H1 (cell line): ENCODE data around the gene GLCE. TPM values are rescaled to one million over a fixed set of nuclear protein-coding genes. Genes with fewer than 3 reads are reported as not detected.
A peak's percentile ranks its signal among the peaks of the same experiment; 100 is the strongest.

Source experiments
- CTCF ChIA-PET: fragments of 300-600 bp; sonication (Branson Sonifier 250); formaldehyde crosslinking; loops from one replicate; lab custom pipeline; 2021; ENCODE audit not compliant: partially characterized antibody; lab: Charles Lee
- POLR2A ChIA-PET: fragments of 300-600 bp; sonication (Branson Sonifier 250); formaldehyde crosslinking; loops from one replicate; lab custom pipeline; 2021; ENCODE audit warnings: inconsistent platforms; ENCODE audit not compliant: partially characterized antibody; lab: Charles Lee
- DNase-seq, 2 experiments: peaks; one replicate each; pipeline versions ENCODE4 v3.0.0 to v3.0.0-alpha.2; 2010 to 2022; ENCODE audit warnings: low spot score in 2 of 2, low read depth in 1 of 2, mixed read lengths in 1 of 2
- FAIRE-seq: peaks from 2 replicates; lab custom pipeline; 2011; peaks lifted over from hg19 to GRCh38; lab: Jason Lieb, UNC
- H2AFZ ChIP-seq: 2 replicates; pipeline ENCODE4 v1.8.1; 2012; ENCODE audit warnings: low read length, inconsistent platforms
- H2AK5ac ChIP-seq: 2 replicates; pipeline ENCODE4 v1.6.1; 2013; ENCODE audit warnings: low read depth, low read length
- H2BK120ac ChIP-seq: replicated peaks from 2 replicates; pipeline ENCODE3; 2013; ENCODE audit warnings: low read depth, low read length, inconsistent platforms
- H2BK12ac ChIP-seq: 2 replicates; pipeline ENCODE4 v1.6.1; 2013; ENCODE audit warnings: low read depth, low read length
- H2BK15ac ChIP-seq: 2 replicates; pipeline ENCODE4 v1.6.1; 2013; ENCODE audit warnings: low read length
- H2BK20ac ChIP-seq: 2 replicates; pipeline ENCODE4 v1.6.1; 2013; ENCODE audit warnings: low read length
- H2BK5ac ChIP-seq: 2 replicates; pipeline ENCODE4 v1.6.1; 2013; ENCODE audit warnings: low read depth, low read length
- H3K14ac ChIP-seq: 2 replicates; pipeline ENCODE4 v1.6.1; 2013; ENCODE audit warnings: inconsistent platforms; ENCODE audit not compliant: insufficient read length
- H3K18ac ChIP-seq: 2 replicates; pipeline ENCODE4 v1.6.1; 2013; ENCODE audit warnings: low read length; ENCODE audit errors: extremely low read depth
- H3K23ac ChIP-seq: 2 replicates; pipeline ENCODE4 v1.6.1; 2013; ENCODE audit warnings: inconsistent platforms; ENCODE audit not compliant: insufficient read length
- H3K23me2 ChIP-seq: 2 replicates; pipeline ENCODE4 v1.6.1; 2013; ENCODE audit warnings: low read depth, low read length
- H3K27ac ChIP-seq: 2 replicates; pipeline ENCODE4 v1.6.1; 2011; ENCODE audit warnings: low read depth, low read length, inconsistent platforms
- H3K27me3 ChIP-seq, 4 experiments: replicated peaks in 1 of 4; 1 replicate in 1 of 4; 2 replicates in 3 of 4; pipeline versions ENCODE4 v1.6.1 to v1.8.1; 2011 to 2013; ENCODE audit warnings: low read length in 3 of 4, mild to moderate bottlenecking in 3 of 4, inconsistent platforms in 2 of 4, mixed read lengths in 2 of 4, moderate library complexity in 1 of 4; ENCODE audit not compliant: control insufficient read depth in 3 of 4, insufficient read depth in 3 of 4; ENCODE audit errors: extremely low read depth in 1 of 4
- H3K36me3 ChIP-seq, 4 experiments: 2 replicates each; pipeline versions ENCODE4 v1.6.1 to v1.8.1; 2011 to 2013; ENCODE audit warnings: mild to moderate bottlenecking in 4 of 4, low read length in 3 of 4, moderate library complexity in 2 of 4, control low read depth in 1 of 4, inconsistent platforms in 1 of 4; ENCODE audit not compliant: insufficient read depth in 4 of 4, control insufficient read depth in 2 of 4
- H3K4ac ChIP-seq: replicated peaks from 2 replicates; pipeline ENCODE3; 2013; ENCODE audit warnings: low read length, low read depth, mixed read lengths, inconsistent platforms; ENCODE audit not compliant: insufficient read length
- H3K4me1 ChIP-seq, 4 experiments: replicated peaks in 1 of 4; 1 replicate in 1 of 4; 2 replicates in 3 of 4; pipeline versions ENCODE4 v1.6.1 to v1.8.1; 2011 to 2013; ENCODE audit warnings: low read length in 3 of 4, inconsistent platforms in 2 of 4, mixed read lengths in 1 of 4; ENCODE audit not compliant: insufficient read depth in 4 of 4, control insufficient read depth in 3 of 4
- H3K4me2 ChIP-seq, 2 experiments: 2 replicates each; pipeline versions ENCODE4 v1.6.1 to v1.8.1; 2011 to 2013; ENCODE audit warnings: low read depth in 2 of 2, low read length in 2 of 2, control low read depth in 1 of 2, inconsistent platforms in 1 of 2, mild to moderate bottlenecking in 1 of 2; ENCODE audit not compliant: insufficient read depth in 1 of 2
- H3K4me3 ChIP-seq, 4 experiments: fragments of 200-600, 300-600 bp in 1 of 4; sonication (generic), shearing (Covaris generic), sonication (Bioruptor Twin) in 1 of 4; 2 replicates each; pipeline versions ENCODE4 v1.5.1 to v1.8.1; 2011 to 2016; ENCODE audit warnings: low read length in 4 of 4, low read depth in 3 of 4, control low read depth in 2 of 4, inconsistent platforms in 2 of 4, mild to moderate bottlenecking in 2 of 4, mixed read lengths in 1 of 4, moderate library complexity in 1 of 4; ENCODE audit not compliant: insufficient read depth in 2 of 4; ENCODE audit errors: extremely low read depth in 1 of 4
- H3K56ac ChIP-seq: replicated peaks from 2 replicates; pipeline ENCODE3; 2013; ENCODE audit warnings: low read depth, mild to moderate bottlenecking, mixed read lengths, low read length, inconsistent platforms; ENCODE audit not compliant: insufficient read length
- H3K79me1 ChIP-seq: 2 replicates; pipeline ENCODE4 v1.6.1; 2013; ENCODE audit warnings: low read depth, low read length, control low read depth
- H3K79me2 ChIP-seq, 2 experiments: 2 replicates each; pipeline versions ENCODE4 v1.6.1 to v1.8.1; 2012 to 2013; ENCODE audit warnings: low read length in 2 of 2, mild to moderate bottlenecking in 2 of 2, inconsistent platforms in 1 of 2; ENCODE audit not compliant: insufficient read depth in 2 of 2, control insufficient read depth in 1 of 2
- H3K9ac ChIP-seq, 4 experiments: replicated peaks in 1 of 4; 1 replicate in 1 of 4; 2 replicates in 3 of 4; pipeline versions ENCODE4 v1.6.1 to v1.8.1; 2011 to 2013; ENCODE audit warnings: low read depth in 3 of 4, low read length in 3 of 4, control low read depth in 2 of 4, mild to moderate bottlenecking in 2 of 4, moderate library complexity in 2 of 4, inconsistent platforms in 1 of 4; ENCODE audit errors: extremely low read depth in 1 of 4
- H3K9me3 ChIP-seq, 2 experiments: 2 replicates each; pipeline versions ENCODE4 v1.6.1 to v1.8.1; 2012 to 2013; ENCODE audit warnings: mild to moderate bottlenecking in 2 of 2, moderate library complexity in 2 of 2, control low read depth in 1 of 2, inconsistent platforms in 1 of 2, low read depth in 1 of 2, low read length in 1 of 2, mixed read lengths in 1 of 2; ENCODE audit not compliant: insufficient read depth in 2 of 2
- H4K20me1 ChIP-seq, 2 experiments: replicated peaks in 1 of 2; 2 replicates each; pipeline versions ENCODE3 to v1.8.1; 2011 to 2013; ENCODE audit warnings: inconsistent platforms in 2 of 2, low read length in 2 of 2, mild to moderate bottlenecking in 1 of 2; ENCODE audit not compliant: insufficient read depth in 2 of 2, control insufficient read depth in 1 of 2
- H4K5ac ChIP-seq: 2 replicates; pipeline ENCODE4 v1.6.1; 2013; ENCODE audit warnings: low read length, low read depth, mixed read lengths, inconsistent platforms; ENCODE audit not compliant: insufficient read length
- H4K8ac ChIP-seq: 2 replicates; pipeline ENCODE4 v1.8.0; 2013; ENCODE audit warnings: mild to moderate bottlenecking, moderate library complexity, low read length, inconsistent platforms; ENCODE audit not compliant: insufficient read depth; ENCODE audit errors: extremely low read depth
- H4K91ac ChIP-seq: replicated peaks from 2 replicates; pipeline ENCODE3; 2013; ENCODE audit warnings: low read length, mixed read lengths, inconsistent platforms; ENCODE audit not compliant: insufficient read length
- CHD2 ChIP-seq: IDR thresholded peaks from 2 replicates; pipeline ENCODE4 v1.6.1; 2012; ENCODE audit warnings: low read length, improper control_type of control experiment
- KDM1A ChIP-seq: fragments of 200-600, 300-600 bp; sonication (generic); IDR thresholded peaks from 2 replicates; pipeline ENCODE4 v1.7.1; 2016; ENCODE audit warnings: mild to moderate bottlenecking, low read length, borderline replicate concordance
- SP1 ChIP-seq: IDR thresholded peaks from 2 replicates; pipeline ENCODE4 v1.6.1; 2011; ENCODE audit warnings: low read depth, low read length
- WGBS, 2 experiments: shearing (Covaris generic) in 1 of 2; methylation state at CpG; one replicate each; pipeline versions ENCODE4 v1.1.6 to v1.1.7; 2013 to 2015; ENCODE audit warnings: low lambda C conversion rate in 2 of 2, mixed read lengths in 2 of 2, inconsistent platforms in 1 of 2, low coverage in 1 of 2, missing lambda C conversion rate in 1 of 2; ENCODE audit not compliant: insufficient replicate concordance in 2 of 2, insufficient coverage in 1 of 2, insufficient read length in 1 of 2; ENCODE audit errors: extremely low coverage in 1 of 2, missing lambda C conversion rate in 1 of 2; 5-methylcytosine and 5-hydroxymethylcytosine counted together
- polyA plus RNA-seq, 7 experiments: library from polyadenylated mRNA; depleted of rRNA in 3 of 7; stranded (reverse) in 5 of 7; unstranded in 2 of 7; fragments of >200 nt in 5 of 7; fragments of 200-250 nt in 2 of 7; gene quantifications; 1 replicate in 5 of 7; 2 replicates in 1 of 7; 4 replicates in 1 of 7; pipeline versions ENCODE4 v1.2.1 to v1.2.3, GENCODE V29; 2011 to 2013; ENCODE audit warnings: missing spikeins in 2 of 7, mixed read lengths in 2 of 7
- total RNA-seq: library from RNA; stranded (reverse); fragmentation: NEBNext Ultra II Directional; extraction: Animal tissue kit (Norgen Biotek cat#: 25700); gene quantifications from 2 replicates; pipeline ENCODE4 v1.2.1, GENCODE V29; 2021

The GLCE gene
- total and polyA plus RNA-seq, 2 of the 8 experiments (the other 6 are each of a cell fraction or from before 2014, with no cell fraction given): 17.1 to 22.7 TPM

DNA sequence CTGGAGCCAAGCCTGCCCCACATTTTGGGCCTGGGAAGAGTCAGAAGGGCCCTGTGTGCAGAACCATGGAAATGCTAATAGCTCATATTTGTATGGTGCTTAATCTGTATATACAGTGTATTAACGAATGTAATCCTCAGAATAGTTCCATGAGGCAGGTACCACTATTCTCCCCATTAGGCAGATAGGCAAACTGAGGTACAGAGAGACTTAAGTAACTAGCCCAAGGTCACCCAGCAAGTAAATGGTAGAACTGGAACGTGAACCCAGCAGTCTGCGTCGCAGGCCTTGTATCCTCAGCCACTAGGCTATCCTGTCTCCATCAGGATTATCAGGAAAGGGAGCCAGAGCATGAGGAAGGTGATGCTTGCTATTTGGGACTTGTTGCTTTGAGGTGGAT is 28.0 kb upstream of the GLCE start:
- no peak overlapping the region for H2AFZ ChIP-seq
- DNase-seq: no peak
- no peak overlapping the region for H2BK20ac ChIP-seq
- TF ChIP-seq SP1: no peak
- no peak for TF ChIP-seq CHD2
- TF ChIP-seq KDM1A: peak; percentile 82; the same call in 1 of the 2 replicates
- TF ChIP-seq, all 59 proteins: peak for 1
- Histone ChIP-seq H2BK120ac (no peak overlapping the region), H3K23ac (no peak overlapping the region), H4K5ac (no peak overlapping the region), H3K27me3 (no peaks in the 10 kb centered on the region; a peak in 2 of 7 replicates), H3K79me2 (no peaks in the 10 kb centered on the region), H3K79me1 (no peaks in the 10 kb centered on the region), H2AK5ac (0 out of 2 replicates have a peak overlapping the region, but pooled peaks have one; percentile 32), H3K9me3 (no peaks in the 10 kb centered on the region), H3K27ac (no peak overlapping the region), H4K8ac (no peak overlapping the region), H3K23me2 (no peaks in the 10 kb centered on the region), H4K20me1 (no peaks in the 10 kb centered on the region), H3K56ac (no peak overlapping the region), H3K9ac (no peak overlapping the region), H3K4ac (no peak overlapping the region), H3K4me2 (no peak overlapping the region), H4K91ac (no peak overlapping the region), H2BK12ac (no peak overlapping the region), H2BK5ac (no peak overlapping the region), H3K18ac (no peak overlapping the region), H3K36me3 (no peaks in the 10 kb centered on the region), H3K4me3 (no peak overlapping the region), H3K4me1 (peaks cover 0 to 9% (median 8%) of the 10 kb centered on the region in 4 experiments; a peak in 4 of 7 replicates), H2BK15ac (no peak overlapping the region), H3K14ac (no peak overlapping the region)
- POLR2A ChIA-PET: no interaction called here
- 90% methylated on average over 4 of the region's 4 CpGs; no CpG with 5 or more reads in 1 of the 2 experiments for WGBS, 2 experiments
- CTCF ChIA-PET: interaction anchor here (0.9 to 1.8 kb wide), 4 partner anchors 13 to 133 kb away, joined by 3 to 4 read pairs (median 3); no protein-coding TSS in a partner anchor
- no peak for FAIRE-seq
